B cell (primary cell): ENCODE measurements around the gene MATN3. TPM values are rescaled to one million over a fixed set of nuclear protein-coding genes. Genes with fewer than 3 reads are reported as not detected.

Experiments
- ATAC-seq: fragments of 200-7000 bp; cut with Tn5 transposase; one replicate; pipeline ENCODE4 v1.10.0; 2021; ENCODE audit warnings: low read depth, mild to moderate bottlenecking, moderate number of reproducible peaks, moderate library complexity
- CTCF ChIA-PET: fragments of 350-600 bp; sonication (Branson Sonifier 250); formaldehyde crosslinking; loops from one replicate; lab custom pipeline; 2021; ENCODE audit warnings: antibody characterized with exemption, inconsistent platforms; lab: Charles Lee
- POLR2A ChIA-PET: fragments of 350-600 bp; sonication (Branson Sonifier 250); formaldehyde crosslinking; loops from one replicate; lab custom pipeline; 2021; ENCODE audit warnings: antibody characterized with exemption; lab: Charles Lee
- DNase-seq: peaks from one replicate; pipeline ENCODE4 v3.0.0; 2013
- H2AFZ ChIP-seq: 2 replicates; pipeline ENCODE4 v1.6.1; 2012; ENCODE audit warnings: mild to moderate bottlenecking, low read depth, low read length; ENCODE audit not compliant: insufficient read depth, poor library complexity, severe bottlenecking
- H3K27ac ChIP-seq, 2 donors: 1 replicate in 1 of 2; 2 replicates in 1 of 2; pipeline ENCODE4 v1.5.1; 2012 to 2013; ENCODE audit warnings: low read length in 2 of 2, mild to moderate bottlenecking in 2 of 2, moderate library complexity in 1 of 2
- H3K27me3 ChIP-seq, 4 experiments: fragments of 200-600 bp in 1 of 4; sonication (generic) in 1 of 4; replicated peaks in 1 of 4; 1 replicate in 2 of 4; 2 replicates in 2 of 4; pipeline versions ENCODE4 v1.6.1 to v1.7.0; 2013 to 2016; ENCODE audit warnings: low read length in 3 of 4, mild to moderate bottlenecking in 2 of 4, mixed read lengths in 1 of 4, moderate library complexity in 1 of 4; ENCODE audit not compliant: insufficient read depth in 4 of 4, control insufficient read depth in 3 of 4; ENCODE audit errors: control extremely low read depth in 1 of 4
- H3K36me3 ChIP-seq, 2 experiments: replicated peaks in 1 of 2; 1 replicate in 1 of 2; 2 replicates in 1 of 2; pipeline versions ENCODE4 v1.6.1 to v1.7.1; 2013; ENCODE audit warnings: low read length in 1 of 2; ENCODE audit not compliant: insufficient read depth in 2 of 2, control insufficient read depth in 1 of 2; ENCODE audit errors: control extremely low read depth in 1 of 2, extremely low read depth in 1 of 2
- H3K4me1 ChIP-seq, 2 donors: fragments of 200-600 bp in 1 of 2; sonication (generic) in 1 of 2; 1 replicate in 1 of 2; 2 replicates in 1 of 2; pipeline versions ENCODE4 v1.5.1 to v1.6.1; 2013 to 2017; ENCODE audit warnings: low read length in 2 of 2; ENCODE audit not compliant: control insufficient read depth in 2 of 2, insufficient read depth in 2 of 2
- H3K4me2 ChIP-seq: replicated peaks from 2 replicates; pipeline ENCODE3; 2012; ENCODE audit warnings: mild to moderate bottlenecking, low read depth, low read length; ENCODE audit not compliant: poor library complexity, severe bottlenecking
- H3K4me3 ChIP-seq, 5 experiments: fragments of 200-600 bp in 1 of 5; sonication (generic) in 1 of 5; 1 replicate in 3 of 5; 2 replicates in 2 of 5; pipeline versions ENCODE4 v1.5.1 to v1.7.0; 2011 to 2016; ENCODE audit warnings: low read length in 4 of 5, mild to moderate bottlenecking in 4 of 5, low read depth in 2 of 5, control low read depth in 1 of 5, moderate library complexity in 1 of 5; ENCODE audit not compliant: insufficient read depth in 1 of 5; ENCODE audit errors: control extremely low read depth in 1 of 5, extremely low read depth in 1 of 5
- H3K79me2 ChIP-seq: fragments of 200-600 bp; sonication (generic); one replicate; pipeline ENCODE4 v1.6.0; 2016; ENCODE audit warnings: low read length; ENCODE audit not compliant: control insufficient read depth, insufficient read depth
- H3K9ac ChIP-seq: fragments of 200-600 bp; sonication (generic); 2 replicates; pipeline ENCODE4 v1.6.1; 2017; ENCODE audit warnings: mild to moderate bottlenecking, low read length, moderate library complexity
- H3K9me3 ChIP-seq, 3 donors: one replicate each; pipeline versions ENCODE4 v1.6.1 to v1.7.1; 2013; ENCODE audit warnings: low read length in 2 of 3; ENCODE audit not compliant: control insufficient read depth in 2 of 3, insufficient read depth in 1 of 3; ENCODE audit errors: control extremely low read depth in 1 of 3
- H4K20me1 ChIP-seq: 2 replicates; pipeline ENCODE4 v1.6.0; 2012; ENCODE audit warnings: mild to moderate bottlenecking, low read length; ENCODE audit not compliant: insufficient read depth, control insufficient read depth, poor library complexity, severe bottlenecking
- H3K27ac Mint-ChIP-seq: one replicate; pipeline ENCODE4 v1.8.0; 2021; ENCODE audit warnings: mixed read lengths
- H3K27me3 Mint-ChIP-seq: one replicate; pipeline ENCODE4 v1.8.0; 2021; ENCODE audit warnings: mixed read lengths
- H3K4me1 Mint-ChIP-seq: one replicate; pipeline ENCODE4 v1.8.0; 2021; ENCODE audit warnings: mixed read lengths
- H3K4me3 Mint-ChIP-seq: one replicate; pipeline ENCODE4 v1.8.0; 2021; ENCODE audit warnings: mixed read lengths
- H3K9me3 Mint-ChIP-seq: one replicate; pipeline ENCODE4 v1.8.0; 2022; ENCODE audit warnings: mixed read lengths; ENCODE audit not compliant: insufficient read depth
- EZH2 ChIP-seq: IDR thresholded peaks from 2 replicates; pipeline ENCODE4 v1.6.1; 2012; ENCODE audit warnings: borderline replicate concordance, low read depth, mild to moderate bottlenecking, moderate library complexity, low read length; ENCODE audit not compliant: insufficient read depth, poor library complexity, severe bottlenecking
- WGBS: methylation state at CpG from one replicate; pipeline ENCODE4 v1.1.5; 2013; ENCODE audit warnings: missing lambda C conversion rate; ENCODE audit not compliant: insufficient coverage; 5-methylcytosine and 5-hydroxymethylcytosine counted together
- intact Hi-C: fragments of 100-400 bp; cut with micrococcal nuclease; formaldehyde crosslinking; loops from one replicate; pipeline ENCODE4 v1.10.0; 2022
- polyA plus RNA-seq: library from polyadenylated mRNA; depleted of rRNA; stranded (reverse); fragments of >200 nt; gene quantifications from 2 replicates; pipeline ENCODE4 v1.2.3, GENCODE V29; 2012
- total RNA-seq, 2 donors: library from RNA; stranded (reverse); fragments of 120-200 nt in 1 of 2; gene quantifications; 1 replicate in 1 of 2; 2 replicates in 1 of 2; pipeline versions ENCODE4 v1.2.3 to v1.2.4, GENCODE V29; 2013 to 2022
- TF ChIP-seq, protein P1 (sequence below): fragments of 200-600 bp; IDR thresholded peaks from one replicate; pipeline ENCODE4 v1.8.0; 2022; ENCODE audit warnings: antibody characterized with exemption, mild to moderate bottlenecking

MATN3 gene
- total and polyA plus RNA-seq, 2 donors (not counting 1 experiment from before 2014, with no cell fraction given): not detected

DNA sequence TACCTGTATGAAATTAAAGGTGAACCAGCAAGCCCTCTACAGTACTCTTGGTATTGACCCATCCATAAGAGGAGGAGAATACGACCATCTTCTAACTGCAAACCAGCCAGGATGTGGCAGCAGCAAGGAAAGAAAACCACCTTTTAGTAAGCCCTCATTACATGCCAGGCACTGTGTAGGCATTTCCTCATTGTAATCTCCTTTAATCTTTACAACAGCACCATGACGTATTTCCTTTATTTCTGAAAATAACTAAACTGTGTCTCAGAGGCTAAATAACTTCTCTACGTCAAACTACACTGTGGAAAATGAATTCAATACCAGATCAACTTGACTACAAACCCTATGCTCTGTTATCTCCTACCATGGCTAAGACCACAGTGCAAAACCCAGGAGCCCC is 40.8 kb downstream of the MATN3 start:
- peaks cover 0 to 3% of the 10 kb centered on the region in 2 experiments for H3K36me3 ChIP-seq
- Mint-ChIP-seq H3K4me1 (no peaks in the 10 kb centered on the region), H3K27me3 (no peaks in the 10 kb centered on the region), H3K4me3 (no peak overlapping the region), H3K27ac (no peak overlapping the region), H3K9me3 (no peaks in the 10 kb centered on the region)
- TF ChIP-seq, protein P1, sequence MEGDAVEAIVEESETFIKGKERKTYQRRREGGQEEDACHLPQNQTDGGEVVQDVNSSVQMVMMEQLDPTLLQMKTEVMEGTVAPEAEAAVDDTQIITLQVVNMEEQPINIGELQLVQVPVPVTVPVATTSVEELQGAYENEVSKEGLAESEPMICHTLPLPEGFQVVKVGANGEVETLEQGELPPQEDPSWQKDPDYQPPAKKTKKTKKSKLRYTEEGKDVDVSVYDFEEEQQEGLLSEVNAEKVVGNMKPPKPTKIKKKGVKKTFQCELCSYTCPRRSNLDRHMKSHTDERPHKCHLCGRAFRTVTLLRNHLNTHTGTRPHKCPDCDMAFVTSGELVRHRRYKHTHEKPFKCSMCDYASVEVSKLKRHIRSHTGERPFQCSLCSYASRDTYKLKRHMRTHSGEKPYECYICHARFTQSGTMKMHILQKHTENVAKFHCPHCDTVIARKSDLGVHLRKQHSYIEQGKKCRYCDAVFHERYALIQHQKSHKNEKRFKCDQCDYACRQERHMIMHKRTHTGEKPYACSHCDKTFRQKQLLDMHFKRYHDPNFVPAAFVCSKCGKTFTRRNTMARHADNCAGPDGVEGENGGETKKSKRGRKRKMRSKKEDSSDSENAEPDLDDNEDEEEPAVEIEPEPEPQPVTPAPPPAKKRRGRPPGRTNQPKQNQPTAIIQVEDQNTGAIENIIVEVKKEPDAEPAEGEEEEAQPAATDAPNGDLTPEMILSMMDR: no peak
- no peak for TF ChIP-seq EZH2
- ChIA-PET POLR2A (no interaction called here), CTCF (no interaction called here)
- H3K79me2 ChIP-seq: no peaks in the 10 kb centered on the region
- H4K20me1 ChIP-seq: no peaks in the 10 kb centered on the region
- ATAC-seq: no peak
- no peak overlapping the region for H3K4me3 ChIP-seq
- intact Hi-C loops: no loop called here
- DNase-seq: no peak
- H3K9me3 ChIP-seq: no peaks in the 10 kb centered on the region
- H3K4me1 ChIP-seq: no peaks in the 10 kb centered on the region
- WGBS: 70% methylated on average over 3 of the region's 3 CpGs
- H2AFZ ChIP-seq: no peak overlapping the region
- H3K27me3 ChIP-seq: no peaks in the 10 kb centered on the region
- H3K9ac ChIP-seq: no peak overlapping the region
- H3K4me2 ChIP-seq: no peak overlapping the region
- no peak overlapping the region for H3K27ac ChIP-seq

DNA sequence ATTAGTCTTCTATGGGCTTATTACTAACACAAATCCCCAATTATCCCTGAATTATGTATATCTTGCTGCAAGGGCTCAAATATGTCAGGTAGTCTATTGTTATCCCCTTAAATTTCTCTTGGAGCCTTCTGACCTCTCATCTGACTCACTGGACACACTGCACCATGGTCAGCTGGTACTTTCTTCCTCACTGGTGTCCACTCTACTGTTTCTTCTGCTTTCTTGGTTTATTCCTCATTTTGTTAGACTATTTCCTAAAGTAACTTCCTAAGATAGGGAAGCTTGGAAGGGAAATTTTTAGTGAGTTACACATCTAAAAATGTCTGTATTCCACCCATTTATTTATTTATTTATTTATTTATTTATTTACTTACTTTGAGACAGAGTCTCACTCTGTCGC is 49.1 kb downstream of the MATN3 start:
- no peak overlapping the region for H3K27ac Mint-ChIP-seq
- no CpG with 5 or more reads among the region's 1 CpG for whole genome bisulfite sequencing
- Histone ChIP-seq H3K36me3 (peaks cover 2 to 10% of the 10 kb centered on the region in 2 experiments), H2AFZ (no peak overlapping the region), H3K27ac (no peak overlapping the region), H3K79me2 (no peaks in the 10 kb centered on the region), H3K9me3 (no peaks in the 10 kb centered on the region), H3K4me2 (no peak overlapping the region), H4K20me1 (no peaks in the 10 kb centered on the region), H3K4me1 (no peaks in the 10 kb centered on the region), H3K4me3 (no peak overlapping the region), H3K27me3 (no peaks in the 10 kb centered on the region), H3K9ac (no peak overlapping the region)
- H3K27me3 Mint-ChIP-seq: no peaks in the 10 kb centered on the region
- intact Hi-C loops: no loop called here
- no peak for DNase-seq
- no peaks in the 10 kb centered on the region for H3K9me3 Mint-ChIP-seq
- CTCF ChIA-PET: interaction anchor here (1.3 to 3.5 kb wide), 2 partner anchors 52 to 134 kb away, joined by 3 to 7 read pairs; no protein-coding TSS in a partner anchor
- POLR2A ChIA-PET: no interaction called here
- ATAC-seq: no peak
- no peaks in the 10 kb centered on the region for H3K4me1 Mint-ChIP-seq
- H3K4me3 Mint-ChIP-seq: no peak overlapping the region
- TF ChIP-seq EZH2: no peak
- TF ChIP-seq, protein P1: no peak
